B cell (primary cell): ENCODE results near the gene ETDB. TPM values are rescaled to one million over a fixed set of nuclear protein-coding genes. Genes with fewer than 3 reads are reported as not detected.

Source experiments
- ATAC-seq: fragments of 200-7000 bp; cut with Tn5 transposase; one replicate; pipeline ENCODE4 v1.10.0; 2021; ENCODE audit warnings: low read depth, mild to moderate bottlenecking, moderate number of reproducible peaks, moderate library complexity
- CTCF ChIA-PET: fragments of 350-600 bp; sonication (Branson Sonifier 250); formaldehyde crosslinking; loops from one replicate; lab custom pipeline; 2021; ENCODE audit warnings: antibody characterized with exemption, inconsistent platforms; lab: Charles Lee
- POLR2A ChIA-PET: fragments of 350-600 bp; sonication (Branson Sonifier 250); formaldehyde crosslinking; loops from one replicate; lab custom pipeline; 2021; ENCODE audit warnings: antibody characterized with exemption; lab: Charles Lee
- DNase-seq: peaks from one replicate; pipeline ENCODE4 v3.0.0; 2013
- H2AFZ ChIP-seq: 2 replicates; pipeline ENCODE4 v1.6.1; 2012; ENCODE audit warnings: mild to moderate bottlenecking, low read depth, low read length; ENCODE audit not compliant: insufficient read depth, poor library complexity, severe bottlenecking
- H3K27ac ChIP-seq, 2 donors: 1 replicate in 1 of 2; 2 replicates in 1 of 2; pipeline ENCODE4 v1.5.1; 2012 to 2013; ENCODE audit warnings: low read length in 2 of 2, mild to moderate bottlenecking in 2 of 2, moderate library complexity in 1 of 2
- H3K27me3 ChIP-seq, 4 experiments: fragments of 200-600 bp in 1 of 4; sonication (generic) in 1 of 4; replicated peaks in 1 of 4; 1 replicate in 2 of 4; 2 replicates in 2 of 4; pipeline versions ENCODE4 v1.6.1 to v1.7.0; 2013 to 2016; ENCODE audit warnings: low read length in 3 of 4, mild to moderate bottlenecking in 2 of 4, mixed read lengths in 1 of 4, moderate library complexity in 1 of 4; ENCODE audit not compliant: insufficient read depth in 4 of 4, control insufficient read depth in 3 of 4; ENCODE audit errors: control extremely low read depth in 1 of 4
- H3K36me3 ChIP-seq, 2 experiments: replicated peaks in 1 of 2; 1 replicate in 1 of 2; 2 replicates in 1 of 2; pipeline versions ENCODE4 v1.6.1 to v1.7.1; 2013; ENCODE audit warnings: low read length in 1 of 2; ENCODE audit not compliant: insufficient read depth in 2 of 2, control insufficient read depth in 1 of 2; ENCODE audit errors: control extremely low read depth in 1 of 2, extremely low read depth in 1 of 2
- H3K4me1 ChIP-seq, 2 donors: fragments of 200-600 bp in 1 of 2; sonication (generic) in 1 of 2; 1 replicate in 1 of 2; 2 replicates in 1 of 2; pipeline versions ENCODE4 v1.5.1 to v1.6.1; 2013 to 2017; ENCODE audit warnings: low read length in 2 of 2; ENCODE audit not compliant: control insufficient read depth in 2 of 2, insufficient read depth in 2 of 2
- H3K4me2 ChIP-seq: replicated peaks from 2 replicates; pipeline ENCODE3; 2012; ENCODE audit warnings: mild to moderate bottlenecking, low read depth, low read length; ENCODE audit not compliant: poor library complexity, severe bottlenecking
- H3K4me3 ChIP-seq, 5 experiments: fragments of 200-600 bp in 1 of 5; sonication (generic) in 1 of 5; 1 replicate in 3 of 5; 2 replicates in 2 of 5; pipeline versions ENCODE4 v1.5.1 to v1.7.0; 2011 to 2016; ENCODE audit warnings: low read length in 4 of 5, mild to moderate bottlenecking in 4 of 5, low read depth in 2 of 5, control low read depth in 1 of 5, moderate library complexity in 1 of 5; ENCODE audit not compliant: insufficient read depth in 1 of 5; ENCODE audit errors: control extremely low read depth in 1 of 5, extremely low read depth in 1 of 5
- H3K79me2 ChIP-seq: fragments of 200-600 bp; sonication (generic); one replicate; pipeline ENCODE4 v1.6.0; 2016; ENCODE audit warnings: low read length; ENCODE audit not compliant: control insufficient read depth, insufficient read depth
- H3K9ac ChIP-seq: fragments of 200-600 bp; sonication (generic); 2 replicates; pipeline ENCODE4 v1.6.1; 2017; ENCODE audit warnings: mild to moderate bottlenecking, low read length, moderate library complexity
- H3K9me3 ChIP-seq, 3 donors: one replicate each; pipeline versions ENCODE4 v1.6.1 to v1.7.1; 2013; ENCODE audit warnings: low read length in 2 of 3; ENCODE audit not compliant: control insufficient read depth in 2 of 3, insufficient read depth in 1 of 3; ENCODE audit errors: control extremely low read depth in 1 of 3
- H4K20me1 ChIP-seq: 2 replicates; pipeline ENCODE4 v1.6.0; 2012; ENCODE audit warnings: mild to moderate bottlenecking, low read length; ENCODE audit not compliant: insufficient read depth, control insufficient read depth, poor library complexity, severe bottlenecking
- H3K27ac Mint-ChIP-seq: one replicate; pipeline ENCODE4 v1.8.0; 2021; ENCODE audit warnings: mixed read lengths
- H3K27me3 Mint-ChIP-seq: one replicate; pipeline ENCODE4 v1.8.0; 2021; ENCODE audit warnings: mixed read lengths
- H3K4me1 Mint-ChIP-seq: one replicate; pipeline ENCODE4 v1.8.0; 2021; ENCODE audit warnings: mixed read lengths
- H3K4me3 Mint-ChIP-seq: one replicate; pipeline ENCODE4 v1.8.0; 2021; ENCODE audit warnings: mixed read lengths
- H3K9me3 Mint-ChIP-seq: one replicate; pipeline ENCODE4 v1.8.0; 2022; ENCODE audit warnings: mixed read lengths; ENCODE audit not compliant: insufficient read depth
- CTCF ChIP-seq: fragments of 200-600 bp; IDR thresholded peaks from one replicate; pipeline ENCODE4 v1.8.0; 2022; ENCODE audit warnings: antibody characterized with exemption, mild to moderate bottlenecking
- EZH2 ChIP-seq: IDR thresholded peaks from 2 replicates; pipeline ENCODE4 v1.6.1; 2012; ENCODE audit warnings: borderline replicate concordance, low read depth, mild to moderate bottlenecking, moderate library complexity, low read length; ENCODE audit not compliant: insufficient read depth, poor library complexity, severe bottlenecking
- WGBS: methylation state at CpG from one replicate; pipeline ENCODE4 v1.1.5; 2013; ENCODE audit warnings: missing lambda C conversion rate; ENCODE audit not compliant: insufficient coverage; 5-methylcytosine and 5-hydroxymethylcytosine counted together
- intact Hi-C: fragments of 100-400 bp; cut with micrococcal nuclease; formaldehyde crosslinking; loops from one replicate; pipeline ENCODE4 v1.10.0; 2022
- polyA plus RNA-seq: library from polyadenylated mRNA; depleted of rRNA; stranded (reverse); fragments of >200 nt; gene quantifications from 2 replicates; pipeline ENCODE4 v1.2.3, GENCODE V29; 2012
- total RNA-seq, 2 donors: library from RNA; stranded (reverse); fragments of 120-200 nt in 1 of 2; gene quantifications; 1 replicate in 1 of 2; 2 replicates in 1 of 2; pipeline versions ENCODE4 v1.2.3 to v1.2.4, GENCODE V29; 2013 to 2022

Gene ETDB
- total and polyA plus RNA-seq, 2 donors (not counting 1 experiment from before 2014, with no cell fraction given), result not detected

GRCh38 chrX:135095715-135096114 lies 24.6 kb downstream of the ETDB start:
- 88% methylated on average over 3 of the region's 5 CpGs for WGBS
- no peaks in the 10 kb centered on the region for H4K20me1 ChIP-seq
- no peak for TF ChIP-seq EZH2
- TF ChIP-seq CTCF, result no peak
- H3K4me1 ChIP-seq, result peaks cover 4 to 12% of the 10 kb centered on the region in 2 donors
- no peaks in the 10 kb centered on the region for H3K9me3 ChIP-seq
- no peaks in the 10 kb centered on the region for H3K9me3 Mint-ChIP-seq
- H3K4me1 Mint-ChIP-seq, result peaks cover 5% of the 10 kb centered on the region
- no peak overlapping the region for H2AFZ ChIP-seq
- H3K9ac ChIP-seq, result no peak overlapping the region
- DNase-seq, result no peak
- no peak overlapping the region for H3K27ac Mint-ChIP-seq
- intact Hi-C loops, result no loop called here
- H3K27me3 Mint-ChIP-seq, result peaks cover 7% of the 10 kb centered on the region
- ChIA-PET CTCF (interaction anchor here (1.3 kb wide), 1 partner anchor 10 kb away, joined by 4 read pairs; no protein-coding TSS in a partner anchor), POLR2A (no interaction called here)
- no peak overlapping the region for H3K27ac ChIP-seq
- H3K79me2 ChIP-seq, result no peaks in the 10 kb centered on the region
- H3K4me3 ChIP-seq, result no peak overlapping the region
- no peak overlapping the region for H3K4me2 ChIP-seq
- H3K4me3 Mint-ChIP-seq, result no peak overlapping the region
- no peaks in the 10 kb centered on the region for H3K36me3 ChIP-seq
- peaks cover 0 to 17% (median under 1%) of the 10 kb centered on the region in 4 experiments for H3K27me3 ChIP-seq
- no peak for ATAC-seq

- Histone ChIP-seq H3K4me2 (no peak overlapping the region), H3K36me3 (no peaks in the 10 kb centered on the region), H2AFZ (no peak overlapping the region), H3K4me1 (peaks cover 4 to 12% of the 10 kb centered on the region in 2 donors), H4K20me1 (no peaks in the 10 kb centered on the region), H3K9me3 (no peaks in the 10 kb centered on the region), H3K79me2 (no peaks in the 10 kb centered on the region), H3K4me3 (no peak overlapping the region), H3K27ac (no peak overlapping the region), H3K9ac (no peak overlapping the region), H3K27me3 (peaks cover 0 to 17% (median under 1%) of the 10 kb centered on the region in 4 experiments)
- ATAC-seq (no peak), DNase-seq (no peak)
- ChIA-PET POLR2A (no interaction called here), CTCF (interaction anchor here (1.3 kb wide), 1 partner anchor 9 kb away, joined by 4 read pairs; no protein-coding TSS in a partner anchor)
- WGBS, result 53% methylated on average over 2 of the region's 6 CpGs
- intact Hi-C loops, result no loop called here
- H3K4me3 Mint-ChIP-seq, result no peak overlapping the region
- peaks cover 5% of the 10 kb centered on the region for H3K4me1 Mint-ChIP-seq
- TF ChIP-seq EZH2 (no peak), CTCF (no peak)
- no peak overlapping the region for H3K27ac Mint-ChIP-seq
- H3K9me3 Mint-ChIP-seq, result no peaks in the 10 kb centered on the region
- H3K27me3 Mint-ChIP-seq, result peaks cover 7% of the 10 kb centered on the region
Observed at GRCh38 chrX:135094726-135095125, 25.6 kb downstream of the ETDB start.
